SK-N-SH treated with all-trans-retinoic acid at 6 μM for 48 hours (cell line): ENCODE results near the gene TOR3A.

Experiments used
- ATAC-seq: fragments of 200-7000 bp; cut with Tn5 transposase; 3 replicates; pipeline ENCODE4 v1.9.1; 2020; ENCODE audit warnings: mild to moderate bottlenecking, moderate library complexity
- ARNTL ChIP-seq: fragments of 450-650 bp; formaldehyde crosslinking; IDR thresholded peaks from 2 replicates; pipeline ENCODE4 v1.5.0; 2020; ENCODE audit warnings: low read depth, mild to moderate bottlenecking, moderate library complexity, borderline replicate concordance
- BACH2 ChIP-seq: fragments of 250-450 bp; sonication (Bioruptor Pico); IDR thresholded peaks from 2 replicates; pipeline ENCODE4 v1.9.0; 2021; ENCODE audit warnings: mild to moderate bottlenecking, borderline replicate concordance
- CREB5 ChIP-seq: fragments of 250-450 bp; sonication (Bioruptor Pico); IDR thresholded peaks from 2 replicates; pipeline ENCODE4 v1.5.1; 2020; ENCODE audit warnings: low read depth, mild to moderate bottlenecking, moderate library complexity
- CSDC2 ChIP-seq: fragments of 250-450 bp; sonication (Bioruptor Pico); IDR thresholded peaks from 2 replicates; pipeline ENCODE4 v1.5.0; 2020; ENCODE audit warnings: mild to moderate bottlenecking, moderate library complexity
- CSRNP3 ChIP-seq: fragments of 250-450 bp; sonication (Bioruptor Pico); IDR thresholded peaks from 2 replicates; pipeline ENCODE4 v1.5.1; 2021; ENCODE audit warnings: mild to moderate bottlenecking, moderate library complexity
- ESRRG ChIP-seq: fragments of 250-450 bp; sonication (Bioruptor Pico); IDR thresholded peaks from 2 replicates; pipeline ENCODE4 v1.6.1; 2021; ENCODE audit warnings: mild to moderate bottlenecking
- GLIS3 ChIP-seq: fragments of 250-450 bp; sonication (Bioruptor Pico); IDR thresholded peaks from 2 replicates; pipeline ENCODE4 v1.5.0; 2020; ENCODE audit warnings: mild to moderate bottlenecking, moderate library complexity
- ISL1 ChIP-seq: fragments of 250-450 bp; sonication (Bioruptor Pico); IDR thresholded peaks from 2 replicates; pipeline ENCODE4 v2.1.2; 2022; ENCODE audit warnings: mild to moderate bottlenecking, moderate library complexity
- PATZ1 ChIP-seq: fragments of 250-450 bp; sonication (Bioruptor Pico); IDR thresholded peaks from 2 replicates; pipeline ENCODE4 v1.8.0; 2020; ENCODE audit warnings: mild to moderate bottlenecking, moderate library complexity, borderline replicate concordance
- POU6F1 ChIP-seq: fragments of 250-450 bp; sonication (Bioruptor Pico); IDR thresholded peaks from 2 replicates; pipeline ENCODE4 v1.8.0; 2021; ENCODE audit warnings: low read depth, mild to moderate bottlenecking, moderate library complexity, borderline replicate concordance
- PPARA ChIP-seq: fragments of 250-450 bp; sonication (Bioruptor Pico); IDR thresholded peaks from 2 replicates; pipeline ENCODE4 v1.5.0; 2020; ENCODE audit warnings: mild to moderate bottlenecking, borderline replicate concordance
- RARB ChIP-seq: fragments of 250-450 bp; sonication (Bioruptor Pico); IDR thresholded peaks from 2 replicates; pipeline ENCODE4 v1.8.0; 2021; ENCODE audit warnings: mild to moderate bottlenecking, moderate library complexity
- SNAI2 ChIP-seq: fragments of 250-450 bp; sonication (Bioruptor Pico); IDR thresholded peaks from 2 replicates; pipeline ENCODE4 v1.5.0; 2020; ENCODE audit warnings: mild to moderate bottlenecking, moderate library complexity
- TCF4 ChIP-seq: fragments of 250-450 bp; sonication (Bioruptor Pico); IDR thresholded peaks from 2 replicates; pipeline ENCODE4 v1.8.0; 2021; ENCODE audit warnings: mild to moderate bottlenecking, moderate library complexity, borderline replicate concordance
- TOX ChIP-seq: fragments of 250-450 bp; sonication (Bioruptor Pico); IDR thresholded peaks from 2 replicates; pipeline ENCODE4 v1.8.0; 2021; ENCODE audit warnings: mild to moderate bottlenecking, moderate library complexity, borderline replicate concordance
- TSHZ2 ChIP-seq: fragments of 250-450 bp; sonication (Bioruptor Pico); IDR thresholded peaks from 2 replicates; pipeline ENCODE4 v1.5.0; 2020; ENCODE audit warnings: mild to moderate bottlenecking, moderate library complexity
- ZC3H10 ChIP-seq: fragments of 250-450 bp; sonication (Bioruptor Pico); IDR thresholded peaks from 2 replicates; pipeline ENCODE4 v1.5.1; 2021; ENCODE audit warnings: mild to moderate bottlenecking, moderate library complexity
- ZFP3 ChIP-seq: fragments of 250-450 bp; sonication (Bioruptor Pico); IDR thresholded peaks from 2 replicates; pipeline ENCODE4 v1.5.0; 2020; ENCODE audit warnings: mild to moderate bottlenecking, moderate library complexity
- ZFP30 ChIP-seq: fragments of 450-650 bp; formaldehyde crosslinking; IDR thresholded peaks from 2 replicates; pipeline ENCODE4 v1.5.0; 2022; ENCODE audit warnings: mild to moderate bottlenecking, moderate library complexity
- ZNF565 ChIP-seq: fragments of 450-650 bp; formaldehyde crosslinking; conservative IDR thresholded peaks from 2 replicates; pipeline ENCODE4 v1.5.0; 2020; ENCODE audit warnings: low read depth, mild to moderate bottlenecking, moderate library complexity
- ZNF8 ChIP-seq: fragments of 450-650 bp; formaldehyde crosslinking; IDR thresholded peaks from 2 replicates; pipeline ENCODE4 v1.5.0; 2020; ENCODE audit warnings: mild to moderate bottlenecking, moderate library complexity

The TOR3A gene

GRCh38 chr1:179087665-179088064 is 5.8 kb downstream of the TOR3A start:
- TF ChIP-seq ZC3H10 (CRISPR knock-in tag) (no peak), SNAI2 (no peak), TOX (CRISPR knock-in tag) (no peak), ISL1 (CRISPR knock-in tag) (no peak), ESRRG (CRISPR knock-in tag) (no peak)

GRCh38 chr1:179089827-179090482 is 8.1 kb downstream of the TOR3A start:
- TF ChIP-seq ZNF565 (CRISPR knock-in tag): no peak
- TF ChIP-seq RARB (CRISPR knock-in tag): no peak
- no peak for TF ChIP-seq ESRRG (CRISPR knock-in tag)
- no peak for TF ChIP-seq SNAI2
- no peak for TF ChIP-seq CREB5 (CRISPR knock-in tag)
- ATAC-seq: no peak

More at GRCh38 chr1:179087665-179088064, 5.8 kb downstream of the TOR3A start:
- no peak for ATAC-seq

- ATAC-seq: peak; percentile 3; the same call in 1 of the 3 replicates
- TF ChIP-seq ESRRG (CRISPR knock-in tag): no peak
- TF ChIP-seq ZFP3: no peak
- TF ChIP-seq SNAI2: no peak
- TF ChIP-seq CSRNP3 (CRISPR knock-in tag): no peak
- TF ChIP-seq RARB (CRISPR knock-in tag): no peak
Measured at GRCh38 chr1:179090522-179090921, 8.7 kb downstream of the TOR3A start.

- ATAC-seq: no peak
- TF ChIP-seq PPARA (no peak), ARNTL (CRISPR knock-in tag) (no peak), CSRNP3 (CRISPR knock-in tag) (no peak), RARB (CRISPR knock-in tag) (no peak), PATZ1 (CRISPR knock-in tag) (no peak), ZNF565 (CRISPR knock-in tag) (no peak), TOX (CRISPR knock-in tag) (no peak), CSDC2 (CRISPR knock-in tag) (no peak), CREB5 (CRISPR knock-in tag) (no peak), ZFP30 (CRISPR knock-in tag) (no peak), TCF4 (CRISPR knock-in tag) (no peak), ZNF8 (CRISPR knock-in tag) (no peak), BACH2 (CRISPR knock-in tag) (no peak), GLIS3 (CRISPR knock-in tag) (no peak), ZFP3 (no peak), POU6F1 (CRISPR knock-in tag) (no peak), ISL1 (CRISPR knock-in tag) (no peak), TSHZ2 (CRISPR knock-in tag) (no peak)
Measured at GRCh38 chr1:179090923-179091322, 9.1 kb downstream of the TOR3A start.
